Stimulated activated CD8-positive, alpha-beta memory T cell treated with anti-CD3 and anti-CD28 coated beads, Interleukin-4, amount 100 ng/mL, for 1 hour (primary cell): Measurements from ENCODE around the gene P3H3.

Source experiments
- DNase-seq, 2 donors: peaks; one replicate each; pipeline ENCODE4 v3.0.0-alpha.2; 2020; ENCODE audit warnings: low read depth in 2 of 2, low spot score in 1 of 2

The P3H3 gene

GRCh38 chr12:6796576-6796975, 31.6 kb upstream of the P3H3 start:
- no peak for DNase-seq

- DNase-seq = no peak
Measured at GRCh38 chr12:6799147-6799546, 29.1 kb upstream of the P3H3 start.

- DNase-seq = no peak
Measured at GRCh38 chr12:6807170-6807569, 21.0 kb upstream of the P3H3 start.

GRCh38 chr12:6809056-6809455, 19.2 kb upstream of the P3H3 start:
- no peak for DNase-seq

GRCh38 chr12:6810758-6811157, 17.4 kb upstream of the P3H3 start:
- no peak for DNase-seq

GRCh38 chr12:6813363-6813762, 14.8 kb upstream of the P3H3 start:
- no peak for DNase-seq

GRCh38 chr12:6816598-6816997, 11.6 kb upstream of the P3H3 start:
- DNase-seq = no peak

GRCh38 chr12:6817098-6817497, 11.1 kb upstream of the P3H3 start:
- DNase-seq = no peak

GRCh38 chr12:6817662-6818157, 10.5 kb upstream of the P3H3 start:
- no peak for DNase-seq

GRCh38 chr12:6818222-6818621, 10.0 kb upstream of the P3H3 start:
- no peak for DNase-seq

- no peak for DNase-seq
Measured at GRCh38 chr12:6818645-6819044, 9.6 kb upstream of the P3H3 start.

GRCh38 chr12:6819106-6820030, 8.8 kb upstream of the P3H3 start:
- no peak for DNase-seq

GRCh38 chr12:6820166-6820565, 8.0 kb upstream of the P3H3 start:
- no peak for DNase-seq

- DNase-seq = no peak
Measured at GRCh38 chr12:6821591-6822425, 6.4 kb upstream of the P3H3 start, which contains the start of gene GPR162. TSS of gene GPR162 (plus strand) at chr12:6821821. CDS start at chr12:6823899, 2,078 bp downstream.

GRCh38 chr12:6822426-6823135, 5.6 kb upstream of the P3H3 start:
- DNase-seq = no peak

- no peak for DNase-seq
Measured at GRCh38 chr12:6823182-6824084, 4.8 kb upstream of the P3H3 start.

- no peak for DNase-seq
Measured at GRCh38 chr12:6824085-6824775, 4.0 kb upstream of the P3H3 start.

- no peak for DNase-seq
Measured at GRCh38 chr12:6824901-6825381, 3.3 kb upstream of the P3H3 start.

GRCh38 chr12:6825398-6826124, 2.6 kb upstream of the P3H3 start:
- peak; percentile 60 to 63 for DNase-seq
